SW480 (cell line): ENCODE data around the gene SLC35E1.
"Not testable (repeated sequence)": the region's sequence is repeated elsewhere in the genome, so short reads cannot be mapped to it uniquely, and the experiment has no call there.

Experiments used
- DNase-seq: peaks from one replicate; pipeline ENCODE4 v3.0.0-alpha.2; 2016; ENCODE audit warnings: low spot score

SLC35E1 gene

GRCh38 chr19:16520986-16521624, 51.1 kb downstream of the SLC35E1 start:
- no peak for DNase-seq

- DNase-seq: no peak
These were observed 51.9 kb downstream of the SLC35E1 start for GRCh38 chr19:16520074-16520973.

- DNase-seq: no peak
These were observed 53.0 kb downstream of the SLC35E1 start for GRCh38 chr19:16519230-16519687.

- no peak for DNase-seq
These were observed 53.6 kb downstream of the SLC35E1 start for GRCh38 chr19:16518483-16519229.

- DNase-seq: no peak
These were observed 54.2 kb downstream of the SLC35E1 start for GRCh38 chr19:16518061-16518460.

- DNase-seq: no peak
These were observed 55.1 kb downstream of the SLC35E1 start for GRCh38 chr19:16516923-16517610.

- DNase-seq: no peak
These were observed 55.8 kb downstream of the SLC35E1 start for GRCh38 chr19:16516381-16516780.

GRCh38 chr19:16514383-16515019, 57.7 kb downstream of the SLC35E1 start:
- DNase-seq: no peak

- DNase-seq: not testable (repeated sequence)
These were observed 59.6 kb downstream of the SLC35E1 start for GRCh38 chr19:16512611-16513010.

- DNase-seq: no peak
These were observed 62.8 kb downstream of the SLC35E1 start for GRCh38 chr19:16509141-16510061.

- no peak for DNase-seq
These were observed 63.7 kb downstream of the SLC35E1 start for GRCh38 chr19:16508546-16508945.

GRCh38 chr19:16506961-16507360, 65.3 kb downstream of the SLC35E1 start:
- no peak for DNase-seq

GRCh38 chr19:16506161-16506560, 66.1 kb downstream of the SLC35E1 start:
- DNase-seq: not testable (repeated sequence)

GRCh38 chr19:16504271-16504670, 67.9 kb downstream of the SLC35E1 start:
- no peak for DNase-seq
